Pulmonary artery endothelial cell (primary cell): ENCODE data around the gene PSMD14. TPM values are rescaled to one million over a fixed set of nuclear protein-coding genes. Genes with fewer than 3 reads are reported as not detected.

Experiments used
- DNase-seq: peaks from one replicate; pipeline ENCODE4 v3.0.0-alpha.2; 2011; ENCODE audit warnings: low read depth, low spot score
- total RNA-seq: library from RNA; depleted of rRNA; stranded (reverse); fragments of >200 nt; gene quantifications from 2 replicates; pipeline ENCODE4 v1.2.3, GENCODE V29; 2014

Gene PSMD14
- total RNA-seq, 1 donor from 2014 or later, result 115 TPM

DNA sequence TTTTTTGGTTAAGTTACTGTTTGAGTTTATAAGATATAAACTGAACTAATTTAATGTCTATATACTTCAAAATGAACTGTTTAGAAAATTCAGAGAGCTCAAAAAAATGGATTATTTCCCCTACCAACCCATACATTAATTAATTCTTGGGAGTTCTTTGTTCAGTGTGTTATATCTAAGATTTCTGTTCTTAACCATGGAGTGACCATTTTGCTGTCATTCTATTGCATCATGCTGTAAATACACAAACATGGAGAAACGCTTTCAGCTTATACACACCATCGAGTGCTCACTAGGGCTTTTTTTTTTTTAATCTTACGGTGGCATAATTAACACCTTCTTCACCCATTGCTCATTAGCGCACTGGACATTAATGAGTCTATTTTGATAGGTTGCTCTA lies 74.5 kb downstream of the PSMD14 start:
- DNase-seq, result no peak

DNA sequence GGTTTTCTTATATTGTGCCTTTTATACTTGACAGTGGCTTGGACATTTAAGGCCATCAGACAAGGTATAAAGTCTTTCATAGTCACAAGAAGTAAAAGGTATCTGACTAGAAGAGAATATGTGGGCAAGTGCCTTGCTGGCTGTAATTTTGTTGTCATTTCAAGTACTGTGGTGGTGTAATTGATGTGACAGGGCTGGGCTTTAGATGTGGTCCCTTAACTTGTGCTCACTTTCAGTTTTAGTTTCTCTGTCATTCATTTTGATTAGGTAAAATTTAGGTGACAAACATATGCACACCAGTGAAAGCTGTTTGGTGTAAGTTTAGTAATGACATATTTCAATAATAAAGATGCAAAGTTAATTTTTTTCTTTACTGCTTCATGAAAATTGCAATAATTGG lies 76.6 kb downstream of the PSMD14 start:
- no peak for DNase-seq

DNA sequence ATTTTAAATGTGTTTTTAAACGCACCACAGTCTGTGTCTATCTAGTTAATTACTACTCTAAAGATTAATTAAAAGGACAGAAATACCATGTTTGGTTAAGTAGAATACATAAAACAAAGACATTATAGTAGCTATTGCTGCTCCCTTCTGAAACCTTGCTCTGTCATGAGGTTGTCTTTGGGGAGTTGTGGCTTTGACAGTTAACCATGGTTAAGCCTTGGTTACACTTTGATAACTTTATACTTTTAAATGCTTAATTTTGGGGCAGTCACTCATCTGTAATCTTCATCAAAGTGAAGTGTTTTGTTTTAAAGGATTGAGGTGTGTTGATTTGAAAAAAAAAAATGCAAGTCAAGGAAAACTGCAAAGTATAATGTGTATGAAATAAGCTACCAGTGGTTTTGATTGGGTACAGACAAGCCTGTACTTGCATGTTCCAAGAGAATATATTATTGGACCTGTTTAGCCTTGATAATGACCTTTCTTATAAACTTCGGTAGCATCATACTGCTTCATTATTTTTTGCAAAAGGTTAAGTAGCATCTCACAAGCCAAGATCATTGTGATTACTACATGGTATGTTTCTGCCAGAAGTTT lies 78.1 kb downstream of the PSMD14 start:
- DNase-seq, result no peak

DNA sequence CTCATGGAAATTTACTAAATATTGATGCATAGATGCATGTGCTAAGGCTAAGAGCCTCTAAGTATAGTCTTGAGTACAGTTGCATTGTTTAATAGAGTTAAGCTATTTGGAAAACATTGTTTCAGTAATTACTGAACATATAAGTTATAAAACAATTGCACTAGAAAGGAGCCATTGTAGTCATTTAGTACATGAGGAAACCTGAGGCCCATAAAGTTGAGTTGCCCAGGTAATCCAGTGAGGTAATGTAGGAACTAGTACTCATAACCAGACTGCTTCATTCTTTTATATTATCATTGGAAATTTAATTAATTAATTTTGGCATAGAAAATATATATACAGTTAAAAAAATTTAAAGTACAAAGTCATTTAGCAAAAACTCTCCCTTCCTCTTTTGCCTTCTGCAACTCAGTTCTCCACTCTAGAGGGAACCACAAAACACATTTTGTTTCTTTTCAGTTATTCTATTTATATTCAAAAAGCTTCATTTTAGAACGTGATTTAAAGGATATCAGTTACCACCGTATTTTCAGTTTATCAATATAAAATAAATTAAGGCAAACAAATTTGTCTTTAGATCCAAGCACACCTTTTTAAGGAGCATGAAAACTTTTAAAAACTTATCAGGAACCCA lies 80.0 kb downstream of the PSMD14 start:
- DNase-seq, result no peak

GRCh38 chr2:161391737-161392506 lies 83.7 kb downstream of the PSMD14 start:
- DNase-seq, result no peak

DNA sequence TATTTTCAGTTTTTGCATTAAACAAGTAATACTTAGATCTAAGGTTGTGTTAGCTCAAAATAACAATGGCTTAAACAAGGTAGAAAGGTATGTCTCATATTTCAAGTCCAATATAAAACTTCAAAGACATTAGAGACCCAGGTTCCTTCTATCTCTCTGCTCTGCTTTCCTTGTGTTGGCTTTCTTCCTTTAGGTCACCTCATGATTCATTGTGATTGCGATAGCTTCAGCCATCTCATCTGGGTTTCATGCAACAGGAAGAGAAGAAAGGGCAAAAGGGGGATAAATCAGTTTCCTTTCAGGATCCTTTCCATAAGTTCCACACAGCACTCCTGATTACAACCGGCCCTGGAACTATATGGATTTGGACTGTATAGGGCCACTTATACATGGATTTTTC lies 91.9 kb downstream of the PSMD14 start:
- no peak for DNase-seq

- DNase-seq, result no peak
Observed at GRCh38 chr2:161402297-161402696, 94.1 kb downstream of the PSMD14 start.

DNA sequence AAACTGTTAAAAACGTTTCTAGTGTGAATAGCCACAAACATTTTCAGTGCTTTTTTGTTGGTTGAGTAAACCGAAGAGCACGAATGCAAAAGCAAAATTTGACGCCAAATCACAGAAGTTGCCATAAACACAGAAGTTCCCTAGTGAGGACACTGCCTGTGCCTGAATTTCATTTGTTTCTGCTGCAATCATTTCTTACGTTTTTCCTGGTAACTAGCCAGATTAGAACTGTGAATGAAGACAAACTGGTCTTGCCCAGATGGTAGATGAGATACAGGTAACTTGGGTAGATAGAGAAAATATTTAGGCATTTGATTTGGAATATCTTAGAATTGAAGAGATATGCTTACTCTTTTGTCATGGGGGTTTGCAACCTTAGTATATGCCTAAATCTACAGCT lies 98.1 kb downstream of the PSMD14 start:
- no peak for DNase-seq

GRCh38 chr2:161407597-161407996 lies 99.4 kb downstream of the PSMD14 start:
- no peak for DNase-seq

GRCh38 chr2:161409308-161409907 lies 101.2 kb downstream of the PSMD14 start:
- no peak for DNase-seq

DNA sequence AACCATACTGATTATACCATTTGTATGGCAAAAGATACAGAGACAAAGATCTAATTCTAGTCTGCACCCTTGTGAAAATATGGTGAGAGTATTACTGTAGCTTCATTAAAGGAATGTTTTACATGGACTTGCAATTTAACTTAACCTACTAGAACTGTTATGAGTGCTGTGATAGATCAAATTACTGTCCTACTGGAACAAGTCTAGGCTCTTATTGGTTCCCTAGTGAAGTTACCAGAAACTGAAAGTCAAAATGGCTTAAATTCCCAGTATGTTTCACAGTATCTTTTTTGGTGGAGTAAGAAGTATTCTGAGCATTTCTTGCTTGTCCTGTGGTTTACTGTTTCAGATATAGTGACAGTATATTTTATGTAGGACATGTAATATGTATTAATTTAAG lies 104.1 kb downstream of the PSMD14 start:
- DNase-seq, result no peak

DNA sequence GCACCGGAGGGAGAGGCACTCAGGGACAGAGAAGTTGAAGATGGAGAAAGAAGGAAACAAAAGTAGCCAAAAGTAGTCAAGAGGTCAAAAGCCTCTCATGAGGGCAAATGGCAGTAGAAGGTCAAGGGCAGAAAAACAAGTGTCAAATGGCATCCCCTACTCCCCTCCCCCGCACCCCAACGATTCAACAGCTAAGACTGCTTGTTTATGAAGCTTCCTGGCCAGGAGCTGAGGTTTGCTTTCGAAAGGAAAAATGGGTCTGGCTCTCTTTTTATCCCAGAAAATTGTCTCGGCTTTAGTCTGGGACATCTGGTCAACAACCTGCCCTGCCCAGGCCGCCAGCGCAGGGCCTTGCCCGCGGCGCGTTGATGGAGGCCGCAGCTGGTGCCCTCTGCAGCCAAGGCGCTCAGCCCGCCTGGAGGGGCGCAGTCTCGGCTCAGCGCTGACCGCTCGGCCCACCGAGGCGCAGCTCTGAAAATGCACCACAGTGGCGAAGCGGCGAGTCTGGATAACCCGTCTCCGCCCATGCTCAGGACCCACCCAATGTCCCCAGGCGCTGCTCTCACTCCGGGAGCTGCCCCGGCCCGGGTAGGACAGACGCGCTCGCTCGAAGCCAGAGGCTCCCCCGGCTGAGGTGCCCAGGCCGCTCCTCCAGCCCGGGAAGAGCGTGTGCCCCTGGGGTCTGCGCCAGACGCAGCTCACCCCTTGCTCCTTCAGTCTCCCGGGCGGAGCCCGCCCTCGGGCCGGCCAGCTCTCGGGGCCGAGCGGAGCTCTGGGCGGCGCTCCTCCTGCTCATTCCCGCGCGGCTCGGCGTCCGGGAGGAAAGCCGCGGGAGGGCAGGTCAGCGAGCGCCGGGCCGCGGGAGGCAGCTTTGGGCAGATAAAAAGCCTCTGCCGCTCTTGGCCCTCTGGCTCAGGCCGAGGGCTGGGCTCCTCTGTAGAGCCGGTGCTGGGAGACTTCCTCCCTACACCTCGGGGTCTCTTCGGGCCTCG lies 106.1 kb downstream of the PSMD14 start:
- DNase-seq, result no peak

GRCh38 chr2:161415034-161415986 lies 107.1 kb downstream of the PSMD14 start:
- no peak for DNase-seq

- DNase-seq, result no peak
Observed at GRCh38 chr2:161415987-161416707, 107.9 kb downstream of the PSMD14 start, which contains the start of gene TBR1. TSS of gene TBR1 (plus strand) at chr2:161416297. CDS start at chr2:161416411, 114 bp downstream.

DNA sequence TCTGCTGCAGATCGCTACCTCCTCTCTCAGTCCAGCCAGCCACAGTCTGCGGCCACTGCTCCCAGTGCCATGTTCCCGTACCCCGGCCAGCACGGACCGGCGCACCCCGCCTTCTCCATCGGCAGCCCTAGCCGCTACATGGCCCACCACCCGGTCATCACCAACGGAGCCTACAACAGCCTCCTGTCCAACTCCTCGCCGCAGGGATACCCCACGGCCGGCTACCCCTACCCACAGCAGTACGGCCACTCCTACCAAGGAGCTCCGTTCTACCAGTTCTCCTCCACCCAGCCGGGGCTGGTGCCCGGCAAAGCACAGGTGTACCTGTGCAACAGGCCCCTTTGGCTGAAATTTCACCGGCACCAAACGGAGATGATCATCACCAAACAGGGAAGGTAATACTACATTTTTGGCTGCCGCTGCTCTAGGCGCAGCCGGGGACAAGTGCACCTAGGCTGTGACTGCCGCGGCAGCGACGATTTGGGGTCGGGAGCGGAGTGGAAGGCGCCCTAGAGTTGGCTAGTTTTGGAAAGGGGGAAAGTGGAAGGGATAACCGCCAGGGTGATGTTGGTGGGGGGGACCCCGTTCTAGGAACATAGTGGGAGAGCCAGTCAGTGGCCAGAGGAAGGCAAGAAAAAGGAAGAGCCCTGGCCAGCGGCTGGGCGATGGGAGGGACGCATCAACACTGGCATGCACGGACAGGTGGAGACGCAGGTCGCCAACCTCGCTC lies 108.6 kb downstream of the PSMD14 start:
- DNase-seq, result no peak

GRCh38 chr2:161417438-161418274 lies 109.4 kb downstream of the PSMD14 start:
- no peak for DNase-seq

- no peak for DNase-seq
Observed at GRCh38 chr2:161418275-161418714, 110.1 kb downstream of the PSMD14 start.
